Panc1 (cell line): ENCODE measurements around the gene DCC. TPM values are rescaled to one million over a fixed set of nuclear protein-coding genes. Genes with fewer than 3 reads are reported as not detected.

ENCODE experiments used
- ATAC-seq: fragments of 200-7000 bp; cut with Tn5 transposase; 2 replicates; pipeline ENCODE4 v1.9.1; 2020; ENCODE audit warnings: mild to moderate bottlenecking, moderate library complexity
- BruUV-seq: library from RNA; stranded (reverse); fragments of 400-500 nt; replicated peaks from 2 replicates; lab custom pipeline; 2021; lab: Mats Ljungman, UMichigan
- CTCF ChIA-PET: fragments of 300-600 bp; sonication (Branson Sonifier 250); formaldehyde crosslinking; loops from one replicate; lab custom pipeline; 2022; ENCODE audit warnings: antibody characterized with exemption; lab: Charles Lee
- POLR2A ChIA-PET: fragments of 300-600 bp; sonication (Branson Sonifier 250); formaldehyde crosslinking; loops from one replicate; lab custom pipeline; 2022; ENCODE audit warnings: antibody characterized with exemption; lab: Charles Lee
- DNase-seq: peaks from one replicate; pipeline ENCODE4 v3.0.0-alpha.2; 2010; ENCODE audit warnings: low read depth, low spot score
- H3K27ac ChIP-seq: 2 replicates; pipeline ENCODE4 v1.5.1; 2011; ENCODE audit warnings: mild to moderate bottlenecking, low read length, inconsistent platforms
- H3K27me3 ChIP-seq: fragments of 200-500 bp; sonication (Bioruptor generic); 2 replicates; pipeline ENCODE4 v1.6.0; 2014; ENCODE audit warnings: low read length, inconsistent platforms; ENCODE audit not compliant: control insufficient read depth, insufficient read depth
- H3K36me3 ChIP-seq: fragments of 200-500 bp; sonication (Bioruptor generic); 2 replicates; pipeline ENCODE4 v1.5.1; 2014; ENCODE audit warnings: inconsistent platforms, mild to moderate bottlenecking, low read length, moderate library complexity; ENCODE audit not compliant: control insufficient read depth, insufficient read depth
- H3K4me1 ChIP-seq: 2 replicates; pipeline ENCODE4 v1.5.1; 2011; ENCODE audit warnings: inconsistent platforms, mild to moderate bottlenecking, low read length, moderate library complexity; ENCODE audit not compliant: control insufficient read depth, insufficient read depth
- H3K4me3 ChIP-seq, 2 experiments: 2 replicates each; pipeline ENCODE4 v1.5.1; 2011 to 2012; ENCODE audit warnings: low read depth in 2 of 2, low read length in 2 of 2, mild to moderate bottlenecking in 2 of 2, inconsistent platforms in 1 of 2, moderate library complexity in 1 of 2
- H3K9me3 ChIP-seq: fragments of 200-500 bp; sonication (Bioruptor generic); 2 replicates; pipeline ENCODE4 v1.5.1; 2014; ENCODE audit warnings: low read depth, mild to moderate bottlenecking, inconsistent platforms, low read length, moderate library complexity; ENCODE audit not compliant: control insufficient read depth, insufficient read depth
- CTCF ChIP-seq: fragments of 450-650 bp; IDR thresholded peaks from 2 replicates; pipeline ENCODE4 v1.5.1; 2017; ENCODE audit warnings: mild to moderate bottlenecking
- POLR2AphosphoS5 ChIP-seq: IDR thresholded peaks from 2 replicates; pipeline ENCODE4 v1.6.1; 2012; ENCODE audit warnings: mild to moderate bottlenecking, low read depth, low read length, moderate library complexity
- REST ChIP-seq, 2 experiments: IDR thresholded peaks; 2 replicates each; pipeline ENCODE4 v1.6.1; 2011 to 2012; ENCODE audit warnings: low read depth in 2 of 2, control low read depth in 1 of 2, low read length in 1 of 2, mild to moderate bottlenecking in 1 of 2, moderate library complexity in 1 of 2; ENCODE audit not compliant: insufficient read depth in 1 of 2
- SIN3A ChIP-seq: IDR thresholded peaks from 2 replicates; pipeline ENCODE4 v1.6.1; 2012; ENCODE audit warnings: low read depth, mild to moderate bottlenecking, low read length, moderate library complexity, borderline replicate concordance; ENCODE audit not compliant: insufficient read depth
- TCF7L2 ChIP-seq: IDR thresholded peaks from 2 replicates; pipeline ENCODE4 v1.6.1; 2011; ENCODE audit warnings: mild to moderate bottlenecking, low read depth, low read length, inconsistent platforms
- in situ Hi-C: cut with HindIII; loops from 2 replicates; pipeline ENCODE4 v1.10.0; 2016; ENCODE audit warnings: low sequenced_read_pairs, low pct_unique_long_range_greater_than_20kb
- intact Hi-C: fragments of 100-400 bp; cut with micrococcal nuclease; formaldehyde crosslinking; loops from one replicate; pipeline ENCODE4 v1.10.0; 2022; ENCODE audit not compliant: unreplicated experiment
- total RNA-seq: library from RNA; stranded (reverse); gene quantifications from one replicate; pipeline ENCODE4 v1.2.1, GENCODE V29; 2021; ENCODE audit not compliant: unreplicated experiment

Gene DCC
- total RNA-seq, 1 experiment from 2014 or later, result not detected

- intact Hi-C loops, result no loop called here
- Histone ChIP-seq H3K4me1 (no peaks in the 10 kb centered on the region), H3K27me3 (no peaks in the 10 kb centered on the region), H3K36me3 (no peaks in the 10 kb centered on the region), H3K27ac (no peak overlapping the region), H3K9me3 (no peaks in the 10 kb centered on the region), H3K4me3 (no peak overlapping the region)
- in situ Hi-C loops, result no loop called here
- ChIA-PET CTCF (no interaction called here), POLR2A (no interaction called here)
- no peak for TF ChIP-seq SIN3A
- TF ChIP-seq REST (IDR thresholded peaks at IDR 0.05; ENCODE audit: insufficient read depth in 1 of 2, low read depth in 2 of 2, low read length in 1 of 2), result no peak
- TF ChIP-seq CTCF, result no peak
- TF ChIP-seq POLR2AphosphoS5, result no peak
- TF ChIP-seq TCF7L2, result no peak
- DNase-seq (no peak), ATAC-seq (no peak)
- no TSS peak for BruUV-seq
These were observed 375.4 kb downstream of the DCC start for GRCh38 chr18:52715421-52715820.

- H3K27me3 ChIP-seq, result no peaks in the 10 kb centered on the region
- H3K27ac ChIP-seq, result no peak overlapping the region
- no peaks in the 10 kb centered on the region for H3K36me3 ChIP-seq
- TF ChIP-seq REST (IDR thresholded peaks at IDR 0.05; ENCODE audit: insufficient read depth in 1 of 2, low read depth in 2 of 2, low read length in 1 of 2) (no peak), SIN3A (no peak), POLR2AphosphoS5 (no peak), TCF7L2 (no peak)
- BruUV-seq, result no TSS peak
- in situ Hi-C loops, result no loop called here
- H3K4me3 ChIP-seq, result no peak overlapping the region
- intact Hi-C loops, result no loop called here
- no peaks in the 10 kb centered on the region for H3K9me3 ChIP-seq
- POLR2A ChIA-PET, result no interaction called here
- ATAC-seq (no peak), DNase-seq (no peak)
- no peaks in the 10 kb centered on the region for H3K4me1 ChIP-seq
- CTCF ChIA-PET, result no interaction called here
These were observed 376.0 kb downstream of the DCC start for GRCh38 chr18:52715991-52716390.
